H4 (cell line): ENCODE results near the gene STPG4. TPM values are rescaled to one million over a fixed set of nuclear protein-coding genes. Genes with fewer than 3 reads are reported as not detected.
"Not testable (repeated sequence)": the region's sequence is repeated elsewhere in the genome, so short reads cannot be mapped to it uniquely, and the experiment has no call there.

Experiments
- DNase-seq: peaks from one replicate; pipeline ENCODE4 v3.0.0-alpha.2; 2015; ENCODE audit warnings: low spot score
- total RNA-seq: library from RNA; depleted of rRNA; stranded (reverse); fragments of >200 nt; shearing (Covaris generic); gene quantifications from 2 replicates; pipeline ENCODE4 v1.2.3, GENCODE V29; 2014

The STPG4 gene
- total RNA-seq, 1 experiment from 2014 or later: not detected

DNA sequence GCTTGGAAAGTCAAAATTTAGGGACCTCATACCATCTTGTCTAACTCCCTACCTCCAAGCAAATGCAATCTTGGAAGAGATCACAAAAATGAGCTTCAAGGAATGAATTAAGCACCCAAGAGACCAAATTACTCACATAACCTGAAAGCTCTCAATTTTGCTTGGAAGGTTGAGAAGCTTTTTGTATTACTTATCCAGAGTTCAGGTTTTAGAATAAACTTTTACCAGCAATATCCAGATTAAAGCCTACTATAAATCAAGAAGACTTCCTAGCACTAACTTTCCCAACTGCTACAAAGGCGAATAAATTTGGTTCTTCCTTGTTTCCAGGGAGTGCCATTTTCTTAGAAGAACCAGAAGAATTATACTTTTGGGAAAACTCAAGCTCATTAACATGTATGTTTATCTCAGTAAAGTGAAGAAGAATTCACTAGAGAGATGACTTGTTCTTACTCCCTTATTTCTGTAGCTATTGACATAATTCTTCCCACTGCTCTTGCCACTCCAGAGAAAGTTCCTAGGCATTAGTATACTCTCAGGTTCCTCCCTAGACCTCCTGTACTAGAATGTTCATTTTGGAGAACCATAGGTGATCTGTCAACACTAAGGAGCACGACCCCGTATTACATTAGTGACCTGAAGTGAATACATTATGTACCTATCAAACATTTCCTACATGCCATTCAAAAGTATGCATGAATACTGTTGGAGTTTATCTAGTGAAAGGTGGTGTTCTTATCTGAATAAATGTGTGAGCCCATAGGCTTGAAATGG lies 18.0 kb upstream of the STPG4 start:
- DNase-seq: no peak

DNA sequence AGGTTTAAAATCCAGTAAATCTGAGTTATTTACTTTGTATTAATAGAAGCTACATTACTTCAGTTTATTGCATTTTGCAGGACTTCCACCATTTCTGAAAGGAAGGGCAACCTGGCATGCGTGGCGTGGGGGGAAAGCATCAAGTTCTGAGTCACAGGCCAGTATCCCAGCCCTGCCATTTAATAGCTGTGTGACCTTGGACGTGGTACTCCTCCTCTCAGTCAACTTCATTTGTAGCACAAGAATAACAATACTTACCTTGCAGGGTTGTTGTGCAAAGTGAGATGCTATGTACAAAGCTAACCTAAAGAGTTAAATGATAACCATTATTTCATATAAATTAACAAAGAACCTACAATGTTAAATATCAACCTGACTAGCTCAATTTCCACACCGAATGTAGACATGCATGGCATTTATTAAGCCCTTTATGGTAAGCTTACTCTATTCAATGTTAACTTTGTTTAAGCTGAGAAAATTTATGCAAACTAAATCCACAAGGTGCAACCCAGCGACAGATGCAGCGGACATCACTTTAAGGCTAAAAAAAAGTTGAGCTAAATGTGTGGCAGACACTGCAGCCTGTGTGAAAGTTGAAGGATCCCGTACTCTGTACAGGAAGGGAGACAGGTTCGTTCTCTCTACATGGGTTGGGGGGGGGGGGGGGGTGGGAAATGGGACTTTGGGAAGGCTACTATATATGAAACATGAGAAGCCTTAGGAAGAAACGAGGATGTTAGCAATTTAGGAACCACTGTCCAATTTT lies 17.2 kb upstream of the STPG4 start:
- no peak for DNase-seq

DNA sequence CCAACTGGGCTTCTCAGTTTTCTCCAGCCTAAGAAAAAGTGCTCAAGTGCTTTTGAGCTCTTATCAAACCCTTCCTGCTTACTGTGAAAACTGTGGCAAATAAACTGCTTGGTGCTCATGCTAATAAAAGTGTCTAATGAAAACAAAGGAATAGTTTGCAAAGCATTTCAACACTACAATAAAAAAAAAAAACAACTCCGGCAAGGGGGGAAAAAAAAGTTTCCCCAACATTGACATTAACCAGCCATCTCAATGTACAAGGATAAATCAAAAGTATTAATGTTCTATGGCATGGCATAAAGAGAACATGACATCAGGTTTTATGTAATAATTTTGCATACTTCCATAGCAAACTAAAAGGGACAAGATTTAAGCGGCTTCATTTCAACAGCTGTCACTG lies 14.7 kb upstream of the STPG4 start:
- DNase-seq: no peak

DNA sequence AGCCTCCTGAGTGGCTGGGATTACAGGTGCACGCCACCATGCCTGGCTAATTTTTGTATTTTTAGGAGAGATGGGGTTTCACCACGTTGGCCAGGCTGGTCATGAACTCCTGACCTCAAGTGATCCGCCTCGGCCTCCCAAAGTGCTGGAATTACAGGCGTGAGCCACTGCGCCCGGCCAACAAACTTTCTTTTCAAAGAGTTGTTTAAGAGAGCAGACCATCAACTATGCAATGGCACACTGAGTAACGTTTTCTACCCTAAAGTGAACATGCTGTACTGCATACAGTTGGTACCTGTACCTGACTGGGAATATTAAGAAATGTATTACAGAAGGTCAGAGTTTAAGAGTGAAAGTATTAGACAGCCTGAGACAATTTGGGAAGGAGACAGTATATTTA lies 13.8 kb upstream of the STPG4 start:
- not testable (repeated sequence) for DNase-seq

DNA sequence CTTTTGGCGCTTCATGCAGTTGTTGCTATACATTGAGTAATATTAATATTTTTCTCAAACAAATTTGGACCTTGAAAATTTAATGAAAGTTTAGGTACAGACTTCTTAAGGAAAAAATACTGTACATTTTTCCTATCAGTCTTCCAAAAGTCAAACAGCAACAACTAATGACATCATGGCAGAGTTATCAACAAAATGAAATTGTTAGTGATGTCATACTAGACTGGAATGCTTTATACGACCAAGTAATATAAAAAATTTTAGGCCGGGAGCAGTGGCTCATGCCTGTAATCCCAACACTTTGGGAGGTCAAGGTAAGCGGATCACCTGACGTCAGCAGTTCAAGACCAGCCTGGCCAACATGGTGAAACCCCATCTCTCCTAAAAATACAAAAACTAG lies 12.0 kb upstream of the STPG4 start:
- DNase-seq: no peak

DNA sequence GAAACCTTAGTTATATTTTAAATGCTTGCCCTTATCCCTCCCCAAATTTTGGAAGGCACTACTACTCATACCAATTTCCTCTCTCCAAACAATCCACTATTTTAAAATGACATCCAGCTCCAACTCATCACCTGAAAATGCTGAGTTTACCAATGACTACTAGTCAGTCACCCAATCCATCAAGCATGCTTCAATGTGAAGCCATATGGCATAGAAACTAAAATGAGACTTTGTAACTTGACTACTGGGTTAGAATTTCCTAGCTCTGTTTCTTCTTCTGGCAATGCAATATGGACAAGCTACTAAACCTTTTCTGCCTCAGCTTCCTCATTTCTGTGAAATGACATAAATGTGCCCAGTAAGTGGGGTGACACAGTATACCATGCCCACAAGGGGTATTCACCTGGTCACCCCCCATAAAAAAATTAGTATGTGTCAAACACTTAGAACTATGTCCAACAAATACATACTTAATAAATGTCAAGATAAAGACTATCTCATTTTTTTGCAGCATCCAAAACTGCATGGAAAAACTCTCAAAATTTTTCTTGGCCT lies 10.0 kb upstream of the STPG4 start:
- no peak for DNase-seq

DNA sequence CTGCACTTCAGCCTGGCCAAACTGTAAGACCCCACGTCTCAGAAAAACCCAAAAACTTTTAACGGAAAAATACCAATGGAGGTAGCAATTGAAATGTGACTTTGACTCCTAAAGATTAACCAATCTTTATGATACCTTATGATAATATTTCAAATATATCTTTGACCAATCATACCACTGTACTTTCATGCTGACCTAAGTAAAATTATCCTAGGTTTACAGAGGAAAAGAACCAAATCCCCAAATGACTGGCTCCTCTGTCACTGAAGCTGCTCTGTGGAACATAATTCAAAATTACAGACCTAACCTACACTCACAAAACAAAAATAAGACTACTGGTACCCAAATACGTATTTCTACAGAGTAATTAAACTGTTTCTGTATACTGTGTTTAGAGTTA lies 7.7 kb upstream of the STPG4 start:
- no peak for DNase-seq

DNA sequence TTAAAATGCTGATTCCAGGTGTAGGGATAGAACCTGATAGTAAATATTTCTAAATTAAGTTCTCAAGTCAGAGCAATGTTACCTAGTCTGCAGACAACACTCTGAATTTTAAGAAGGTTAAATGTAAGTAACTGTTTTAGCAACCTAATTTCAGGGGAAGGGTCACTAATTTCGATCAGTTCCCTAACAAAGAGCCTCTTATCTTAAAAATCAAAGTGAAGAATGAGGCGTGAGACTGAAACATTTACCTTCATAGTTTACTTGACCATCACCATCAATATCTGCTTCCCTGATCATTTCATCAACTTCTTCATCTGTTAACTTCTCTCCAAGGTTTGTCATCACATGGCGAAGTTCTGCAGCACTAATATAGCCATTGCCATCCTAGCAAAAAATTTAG lies 6.4 kb upstream of the STPG4 start:
- no peak for DNase-seq

DNA sequence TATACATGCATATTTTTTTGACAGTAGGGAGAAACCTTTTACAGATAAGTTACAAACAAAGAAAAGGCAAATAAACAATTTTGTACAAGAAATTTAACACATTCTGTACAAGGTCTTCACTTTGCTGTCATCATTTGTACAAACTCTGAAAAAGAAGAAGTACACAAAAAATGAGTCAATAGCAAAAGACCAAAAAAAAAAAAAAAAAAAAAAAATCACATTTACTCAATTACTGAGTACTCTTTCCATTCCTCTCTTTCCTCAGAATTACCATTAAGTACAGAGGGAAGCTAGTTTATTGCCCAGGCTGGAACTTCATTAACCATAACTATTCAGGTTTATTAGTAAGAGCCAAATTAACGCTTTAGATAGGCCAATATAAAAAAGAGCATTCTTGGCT lies 5.6 kb upstream of the STPG4 start:
- DNase-seq: no peak

DNA sequence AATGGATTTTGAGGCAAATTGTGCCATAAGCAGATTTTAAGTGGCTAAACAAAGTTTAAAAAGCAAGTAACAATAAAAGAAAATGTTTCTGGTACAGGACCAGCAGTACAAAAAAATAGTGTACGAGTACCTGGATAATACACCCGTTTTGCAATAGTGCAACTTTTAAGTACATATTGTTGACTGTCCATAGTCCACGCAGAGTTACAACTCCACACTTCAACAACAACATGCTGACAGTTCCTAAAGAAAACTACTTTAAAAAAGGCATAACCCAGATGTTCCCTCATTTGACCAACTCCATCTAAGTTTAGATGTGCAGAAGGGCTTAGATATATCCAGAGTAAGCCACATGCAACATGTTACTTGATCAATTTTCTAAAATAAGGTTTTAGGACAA lies 5.1 kb upstream of the STPG4 start:
- no peak for DNase-seq

DNA sequence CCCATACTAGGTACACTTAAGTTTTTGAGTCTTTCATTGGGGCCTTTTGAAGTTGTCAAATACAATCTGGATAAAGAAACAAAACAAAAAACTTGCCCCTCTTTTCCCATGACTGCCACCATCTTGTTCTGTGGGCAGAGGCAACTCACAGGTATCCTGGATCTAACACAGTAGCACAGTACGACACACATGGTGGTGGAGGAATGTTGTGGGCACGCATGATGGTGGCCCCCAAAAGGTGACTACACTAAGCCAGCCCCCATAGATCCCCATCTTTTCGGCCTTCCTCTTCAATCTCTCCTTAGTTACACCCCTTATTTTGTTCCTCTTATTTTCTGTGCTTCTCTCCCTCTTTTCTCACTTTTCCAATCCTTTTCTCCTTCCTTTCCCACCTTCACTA lies 4.5 kb upstream of the STPG4 start:
- no peak for DNase-seq

DNA sequence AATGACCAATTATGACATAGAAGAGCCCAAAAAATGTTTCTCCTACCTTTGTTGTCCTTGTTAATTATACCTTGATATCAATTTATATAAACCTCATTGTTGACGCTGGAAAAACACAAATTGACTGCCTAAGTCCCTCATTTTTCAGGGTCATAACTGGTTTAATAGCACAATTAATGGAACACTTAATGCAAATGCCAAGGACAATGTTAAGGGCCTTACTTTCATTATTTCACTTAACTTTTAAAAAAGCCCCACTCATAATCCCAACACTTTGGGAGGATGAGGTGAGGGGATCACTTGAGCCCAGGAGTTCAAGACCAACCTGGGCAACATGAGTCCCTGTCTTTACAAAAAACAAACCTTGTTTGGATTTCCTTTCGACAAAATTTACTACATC lies 3.5 kb upstream of the STPG4 start:
- no peak for DNase-seq

DNA sequence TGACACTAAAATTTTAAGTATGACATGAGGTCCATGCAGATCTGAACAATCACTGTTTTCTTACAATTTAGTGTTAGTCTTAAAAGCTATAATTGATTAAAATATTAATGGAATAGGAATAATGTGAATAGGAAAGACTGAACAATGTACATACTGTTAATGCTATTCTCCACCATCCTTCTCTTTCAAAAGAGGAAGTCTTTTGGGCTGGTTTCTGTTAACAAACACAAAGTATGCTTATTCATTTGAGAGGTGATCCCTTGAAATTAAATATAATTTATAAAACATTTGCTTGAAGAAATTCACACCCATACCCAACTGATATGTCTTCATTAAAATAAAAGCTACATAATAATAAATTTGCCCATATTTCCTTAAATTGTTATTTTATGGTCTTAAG lies 2.3 kb downstream of the STPG4 start:
- no peak for DNase-seq

DNA sequence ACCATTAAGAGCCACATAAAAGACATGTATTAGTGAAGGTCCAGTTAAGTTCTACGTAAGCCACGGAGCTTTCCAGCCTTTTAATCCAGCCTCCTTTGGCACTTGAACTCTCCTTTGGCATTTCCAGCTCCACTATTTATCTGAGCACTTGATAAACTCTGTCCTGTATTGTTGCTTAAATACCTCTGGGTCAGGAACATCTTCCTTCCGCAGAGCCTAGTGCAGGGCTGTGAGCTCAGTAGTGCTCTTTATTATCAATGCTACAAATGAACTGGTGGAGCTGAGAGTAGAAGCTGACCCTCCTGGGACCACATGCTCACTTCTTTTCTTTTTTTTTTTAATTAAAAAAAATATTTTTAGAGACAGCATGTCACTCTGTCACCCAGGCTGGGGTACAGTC lies 4.9 kb downstream of the STPG4 start:
- DNase-seq: no peak

DNA sequence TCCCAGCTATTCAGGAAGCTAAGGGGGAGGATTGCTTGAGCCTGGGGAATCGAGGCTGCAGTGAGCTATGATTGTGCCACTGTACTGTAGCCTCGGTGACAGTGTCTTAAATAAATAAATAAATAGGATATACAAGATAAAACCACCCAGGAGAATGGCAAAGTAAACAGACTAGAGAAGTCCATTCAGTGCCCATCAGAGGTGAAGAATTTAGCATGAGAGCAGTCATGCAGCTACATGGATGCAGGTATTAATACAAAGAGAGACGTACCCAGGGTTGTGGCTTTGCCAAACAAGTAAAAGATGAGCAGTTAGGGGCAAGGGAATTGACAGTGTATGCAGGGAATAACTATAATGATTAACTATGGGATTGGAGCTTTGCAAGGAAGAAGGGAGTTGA lies 8.1 kb downstream of the STPG4 start:
- no peak for DNase-seq

DNA sequence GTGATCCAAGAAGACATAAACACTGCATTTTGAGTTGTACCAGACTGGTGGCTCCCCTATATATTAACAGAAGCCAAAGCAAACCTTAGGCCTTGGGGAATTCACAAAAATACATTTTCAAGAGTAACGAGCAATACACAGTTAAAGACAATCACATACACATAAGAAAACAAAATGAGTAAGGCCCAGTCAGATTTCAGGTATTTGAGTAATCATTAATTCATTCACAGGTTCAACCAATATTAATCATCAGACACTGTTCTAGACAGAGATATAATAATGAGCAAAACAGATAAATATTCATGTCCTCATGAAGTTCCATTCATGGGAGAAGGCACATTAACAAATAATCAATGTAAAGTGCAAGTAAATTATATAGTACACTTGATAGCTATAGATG lies 9.6 kb downstream of the STPG4 start:
- no peak for DNase-seq

DNA sequence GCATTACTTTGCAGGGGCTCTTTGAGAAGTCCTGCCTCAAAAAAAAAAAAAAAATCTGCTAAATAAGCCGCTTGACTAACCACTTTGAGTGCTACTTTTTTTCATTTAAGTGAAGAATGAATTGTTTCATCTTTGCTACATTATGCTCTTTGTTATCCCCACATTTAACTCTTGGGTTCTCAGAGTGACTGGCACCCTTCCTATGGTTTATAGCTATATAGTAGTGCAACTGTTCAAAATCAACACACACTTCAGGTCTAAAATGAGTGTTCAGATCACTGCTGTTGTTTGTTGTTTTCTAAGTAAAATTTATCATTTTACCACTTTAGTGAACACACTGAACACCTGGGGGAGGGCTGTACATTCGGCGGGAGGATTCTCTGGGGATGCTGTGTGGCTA lies 13.6 kb downstream of the STPG4 start:
- no peak for DNase-seq

DNA sequence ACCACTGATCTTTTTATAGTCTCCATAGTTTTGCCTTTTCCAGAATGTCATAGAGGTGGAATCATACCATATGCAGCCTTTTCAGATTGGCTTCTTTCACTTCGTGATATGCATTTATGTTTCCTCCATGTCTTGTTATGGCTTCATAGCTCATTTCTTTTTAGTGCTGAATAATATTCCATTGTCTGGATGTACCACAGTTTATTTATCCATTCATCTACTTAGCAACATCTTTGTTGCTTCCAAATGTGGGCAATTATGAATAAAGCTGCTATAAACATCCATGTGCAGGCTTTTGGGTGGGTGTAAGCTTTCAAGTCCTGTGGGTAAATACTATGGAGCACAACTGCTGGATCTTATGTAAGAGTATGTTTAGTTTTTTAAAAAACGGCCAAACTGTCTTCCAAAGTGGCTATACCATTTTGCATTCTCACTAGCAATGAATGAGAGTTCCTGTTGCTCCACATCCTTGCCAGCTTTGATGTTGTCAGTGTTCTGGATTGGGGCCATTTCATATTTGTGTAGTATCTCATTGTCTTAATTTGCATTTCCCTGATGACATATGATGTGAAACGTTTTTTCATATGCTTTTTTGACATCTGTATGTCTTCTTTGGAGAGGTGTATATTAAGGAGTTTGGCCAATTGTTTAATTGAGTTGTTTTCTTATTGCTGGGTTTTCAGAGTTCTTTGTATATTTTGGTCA lies 20.6 kb downstream of the STPG4 start:
- DNase-seq: no peak

DNA sequence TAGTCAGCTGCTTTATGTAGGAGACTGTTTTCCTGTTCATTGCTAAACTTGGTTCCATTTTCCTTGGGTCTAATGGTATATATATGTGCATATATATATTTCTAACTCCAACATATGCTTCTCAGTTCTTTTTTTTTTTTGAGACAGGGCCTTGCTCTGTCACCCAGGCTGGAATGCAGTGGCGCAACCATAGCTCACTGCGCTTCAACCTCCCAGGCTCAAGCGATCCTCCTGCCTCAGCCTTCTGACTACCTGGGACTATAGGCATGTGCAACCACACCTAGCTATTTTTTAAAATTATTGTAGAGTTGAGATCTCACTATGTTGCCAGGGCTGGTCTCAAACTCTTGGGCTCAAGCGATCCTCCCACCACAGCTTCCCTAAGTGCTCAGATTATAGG lies 22.1 kb downstream of the STPG4 start:
- DNase-seq: no peak

DNA sequence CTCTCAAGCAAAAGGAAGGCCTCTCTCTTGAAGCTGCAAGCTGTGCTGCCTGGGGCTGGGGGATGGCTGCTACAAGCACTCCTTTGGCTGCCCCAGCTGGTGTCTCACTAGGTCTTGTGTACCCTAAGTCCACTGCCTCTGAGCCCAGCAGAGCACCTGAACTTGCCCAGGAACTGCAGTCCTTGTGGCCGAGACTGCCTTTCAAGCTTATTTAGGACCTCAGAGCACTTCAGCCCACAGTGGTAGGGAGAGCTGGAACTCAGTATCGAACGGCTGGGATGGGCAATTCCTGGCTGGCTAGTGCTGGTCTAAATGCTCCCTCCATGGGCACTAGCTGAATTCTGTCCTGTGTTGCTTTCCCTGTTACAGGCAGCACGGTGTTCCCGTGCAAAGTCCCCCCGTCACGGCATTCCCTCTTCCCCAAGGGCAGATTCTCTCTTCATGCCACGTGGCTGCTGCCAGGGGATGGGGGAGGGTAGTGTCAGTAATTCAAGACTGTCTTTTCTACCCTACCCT lies 25.9 kb downstream of the STPG4 start:
- DNase-seq: no peak

DNA sequence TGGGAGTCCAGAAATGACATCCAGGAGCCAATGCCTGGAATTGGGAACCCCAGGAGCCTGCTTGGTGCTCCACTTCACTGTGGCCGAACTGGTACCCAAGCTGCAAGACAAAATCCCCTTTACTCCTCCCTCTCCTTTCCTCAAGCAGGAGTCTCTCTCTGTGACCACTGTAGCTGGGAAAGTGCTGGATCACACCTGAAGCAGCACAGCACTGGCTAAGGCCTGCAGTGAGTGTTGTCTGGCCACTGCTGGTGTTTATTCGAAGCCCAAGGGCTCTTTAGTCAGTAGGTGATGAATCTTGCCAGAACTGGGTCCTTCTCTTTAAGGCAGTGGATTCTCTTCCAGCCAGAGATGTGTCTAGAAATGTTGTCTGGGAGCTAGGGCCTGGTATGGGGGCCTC lies 26.4 kb downstream of the STPG4 start:
- no peak for DNase-seq

DNA sequence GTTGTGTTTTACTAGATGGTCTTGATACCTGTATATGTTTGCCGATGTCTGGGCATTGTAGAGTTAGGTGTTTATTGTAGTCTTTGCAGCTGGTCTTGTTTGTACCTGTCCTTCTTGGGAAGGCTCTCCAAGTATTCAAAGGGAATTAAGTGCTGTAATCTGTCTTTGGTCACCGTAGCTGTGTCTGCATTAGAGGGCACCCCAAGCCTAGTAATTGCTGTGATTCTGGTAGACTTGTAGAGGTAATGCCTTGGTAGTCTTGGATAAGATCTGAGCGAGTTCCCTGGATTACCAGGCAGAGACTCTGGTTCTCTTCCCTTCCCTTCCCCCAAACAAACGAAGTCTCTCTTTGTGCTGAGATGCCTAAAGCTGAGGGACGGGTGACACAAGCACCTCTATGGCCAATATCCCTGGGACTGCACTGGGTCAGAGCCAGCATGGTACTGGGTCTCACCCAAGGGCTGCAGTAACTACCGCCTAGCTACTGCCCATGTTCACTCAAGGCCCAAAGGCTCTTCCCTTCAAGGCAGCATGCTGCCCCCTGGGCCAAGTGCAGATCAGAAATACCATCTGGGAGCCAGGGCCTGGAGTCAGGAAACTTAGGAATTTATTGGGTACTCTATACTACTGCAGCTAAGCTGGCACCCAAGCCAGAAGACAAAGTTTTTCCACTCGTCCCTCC lies 27.1 kb downstream of the STPG4 start:
- DNase-seq: no peak
